Measurements from ENCODE around the gene IFT81.

DNA sequence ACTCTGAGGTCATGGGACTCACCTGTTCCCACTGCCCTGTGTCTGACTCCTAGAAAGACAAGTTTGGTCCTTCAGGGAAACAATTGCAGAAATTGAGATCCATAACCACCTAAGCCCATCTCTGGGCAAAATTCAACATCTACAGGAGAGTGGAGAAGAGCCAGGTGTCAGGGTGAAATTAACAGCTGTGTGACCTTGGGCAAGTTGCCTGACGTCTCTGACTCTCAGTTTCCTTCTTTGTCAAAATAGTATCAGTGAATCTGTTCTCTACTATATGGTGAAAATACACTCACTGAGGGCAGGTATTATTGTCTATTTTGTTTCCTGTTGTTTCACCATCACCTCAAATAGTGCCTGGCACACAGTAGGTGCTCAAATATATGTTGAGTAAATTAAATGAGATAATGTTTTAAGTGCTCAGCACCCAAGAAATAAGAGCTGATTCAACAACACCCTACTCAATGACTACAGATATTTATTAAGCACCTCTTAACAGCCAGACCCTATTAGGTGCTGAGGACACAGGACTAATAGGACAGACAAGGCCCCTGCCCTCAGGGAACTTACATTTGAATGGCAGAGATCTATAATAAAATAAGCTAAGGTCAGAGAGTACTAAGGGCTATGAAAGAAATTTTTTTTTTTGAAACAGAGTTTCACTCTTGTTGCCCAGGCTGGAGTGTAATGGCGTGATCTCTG lies 14.2 kb upstream of the IFT81 start:
- TF ChIP-seq GATA2 (IDR thresholded peaks at IDR 0.05; ENCODE audit: low read depth, low read length) (no peak), GATA3 (IDR thresholded peaks at IDR 0.05; ENCODE audit: low read depth, low read length) (no peak)

All from SH-SY5Y (cell line).